SIG-M5 treated with dmso at 0.1 percent for 504 hours (cell line): Measurements from ENCODE around the gene INPP5A.
"Not testable (repeated sequence)": the region's sequence is repeated elsewhere in the genome, so short reads cannot be mapped to it uniquely, and the experiment has no call there.

ENCODE experiments used
- DNase-seq: peaks from one replicate; lab custom pipeline; 2025; ENCODE audit not compliant: unreplicated experiment; lab: John Stamatoyannopoulos, UW

Gene INPP5A

GRCh38 chr10:132702601-132703418 is 165.2 kb downstream of the INPP5A start:
- no peak for DNase-seq

GRCh38 chr10:132703419-132704007 is 165.9 kb downstream of the INPP5A start:
- DNase-seq = no peak

GRCh38 chr10:132704008-132704814 is 166.6 kb downstream of the INPP5A start:
- no peak for DNase-seq

GRCh38 chr10:132704815-132705064 is 167.2 kb downstream of the INPP5A start:
- not testable (repeated sequence) for DNase-seq

GRCh38 chr10:132705173-132705572 is 167.6 kb downstream of the INPP5A start:
- DNase-seq = no peak

GRCh38 chr10:132705943-132706342 is 168.4 kb downstream of the INPP5A start:
- DNase-seq = no peak

- DNase-seq = no peak
These were observed 169.1 kb downstream of the INPP5A start for GRCh38 chr10:132706701-132707100.

- DNase-seq = no peak
These were observed 169.7 kb downstream of the INPP5A start for GRCh38 chr10:132707121-132707775.

- DNase-seq = no peak
These were observed 170.2 kb downstream of the INPP5A start for GRCh38 chr10:132707776-132708171.

- DNase-seq = no peak
These were observed 170.9 kb downstream of the INPP5A start for GRCh38 chr10:132708441-132708840.

- no peak for DNase-seq
These were observed 171.3 kb downstream of the INPP5A start for GRCh38 chr10:132708936-132709335.

- DNase-seq = no peak
These were observed 171.9 kb downstream of the INPP5A start for GRCh38 chr10:132709471-132709951.

- DNase-seq = no peak
These were observed 172.6 kb downstream of the INPP5A start for GRCh38 chr10:132710036-132710686.

- no peak for DNase-seq
These were observed 173.4 kb downstream of the INPP5A start for GRCh38 chr10:132710746-132711612.

- no peak for DNase-seq
These were observed 174.1 kb downstream of the INPP5A start for GRCh38 chr10:132711613-132712121.

GRCh38 chr10:132712291-132712690 is 174.7 kb downstream of the INPP5A start:
- DNase-seq = no peak

GRCh38 chr10:132712743-132713142 is 175.2 kb downstream of the INPP5A start:
- DNase-seq = no peak

- no peak for DNase-seq
These were observed 176.0 kb downstream of the INPP5A start for GRCh38 chr10:132713421-132714095.
